Right atrium auricular region (tissue), 2 donors: ENCODE results near the gene AGBL5. TPM values are rescaled to one million over a fixed set of nuclear protein-coding genes. Genes with fewer than 3 reads are reported as not detected.
A peak's percentile ranks its signal among the peaks of the same experiment; 100 is the strongest.

Experiments
- DNase-seq: peaks from one replicate; pipeline ENCODE4 v3.0.0-alpha.2; 2019; ENCODE audit warnings: low spot score
- H3K27ac ChIP-seq, 2 donors: fragments of 200-600 bp; sonication (generic); 1 replicate in 1 of 2; 2 replicates in 1 of 2; pipeline ENCODE4 v1.5.1; 2016 to 2019
- H3K27me3 ChIP-seq, 2 donors: fragments of 200-600 bp; sonication (generic); one replicate each; pipeline versions ENCODE4 v1.5.1 to v1.6.0; 2017 to 2019
- H3K36me3 ChIP-seq: fragments of 200-600 bp; sonication (generic); one replicate; pipeline ENCODE4 v1.5.1; 2016
- H3K4me1 ChIP-seq, 2 donors: fragments of 200-600 bp; sonication (generic); one replicate each; pipeline versions ENCODE4 v1.5.1 to v1.6.0; 2017 to 2019
- H3K4me3 ChIP-seq, 2 donors: fragments of 200-600 bp; sonication (generic); 1 replicate in 1 of 2; 2 replicates in 1 of 2; pipeline ENCODE4 v1.5.1; 2017 to 2019; ENCODE audit warnings: mild to moderate bottlenecking in 1 of 2, moderate library complexity in 1 of 2
- H3K9me3 ChIP-seq, 2 donors: fragments of 200-600 bp; sonication (generic); one replicate each; pipeline ENCODE4 v1.5.1; 2019
- total RNA-seq, 2 donors: library from RNA; depleted of rRNA; stranded (reverse); fragments of >200 nt; gene quantifications; one replicate each; pipeline ENCODE4 v1.1.0, GENCODE V29; 2016
- TF ChIP-seq, protein P1 (sequence below), 2 donors: fragments of 200-600 bp; sonication (generic); IDR thresholded peaks; one replicate each; pipeline ENCODE4 v1.5.1; 2019; ENCODE audit warnings: antibody characterized with exemption in 2 of 2

AGBL5 gene
- total RNA-seq, 2 donors from 2014 or later, result 8.1 to 9.3 TPM

DNA sequence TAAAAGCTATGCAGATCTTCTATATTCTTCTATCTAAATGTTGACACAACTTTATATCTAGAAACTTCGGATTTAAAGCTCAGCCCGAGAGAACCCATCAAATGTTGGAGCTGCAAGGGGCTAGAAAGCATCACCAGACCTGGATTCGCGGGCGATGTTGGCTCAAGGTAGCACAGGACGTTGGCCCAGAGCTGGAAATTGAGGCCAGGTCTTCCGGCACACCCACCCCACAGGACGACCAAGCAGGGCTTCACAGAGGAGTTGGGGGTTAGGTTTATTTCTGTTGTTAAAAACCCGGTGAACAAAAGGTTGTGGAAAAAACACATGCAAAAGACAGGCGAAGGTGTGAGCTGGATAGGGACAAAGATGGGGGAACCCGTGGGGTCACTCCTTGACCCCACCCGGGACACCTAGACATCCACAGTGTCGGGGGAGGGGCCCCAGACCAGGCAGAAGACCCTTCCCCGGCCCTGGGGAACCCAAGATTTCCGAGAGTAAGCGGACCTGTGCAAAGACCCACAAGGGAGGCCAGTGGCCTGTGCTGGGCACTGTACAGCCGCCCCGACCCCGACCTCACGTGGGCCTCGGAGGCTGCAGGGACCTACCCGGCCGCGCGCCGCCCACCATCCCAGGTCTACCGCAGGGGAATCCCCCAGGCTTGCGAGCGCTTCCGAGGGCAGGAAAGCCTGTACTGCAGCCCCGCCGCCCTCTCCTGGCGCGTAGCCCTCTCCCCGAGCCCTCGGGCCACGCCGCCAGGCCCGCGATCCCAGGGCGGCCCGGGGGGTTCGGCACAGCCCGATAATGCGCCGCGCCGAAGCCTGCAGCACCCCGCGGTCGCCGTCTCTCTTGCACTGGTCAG is 1.8 kb upstream of the AGBL5 start:
- Histone ChIP-seq H3K4me3 (peak overlapping the region; percentile 98 to 99), H3K27me3 (no peaks in the 10 kb centered on the region), H3K4me1 (peaks cover 0 to 14% of the 10 kb centered on the region in 2 donors), H3K36me3 (peaks cover 4% of the 10 kb centered on the region), H3K27ac (peak overlapping the region; percentile 92 to 98), H3K9me3 (no peaks in the 10 kb centered on the region)
- TF ChIP-seq, protein P1, sequence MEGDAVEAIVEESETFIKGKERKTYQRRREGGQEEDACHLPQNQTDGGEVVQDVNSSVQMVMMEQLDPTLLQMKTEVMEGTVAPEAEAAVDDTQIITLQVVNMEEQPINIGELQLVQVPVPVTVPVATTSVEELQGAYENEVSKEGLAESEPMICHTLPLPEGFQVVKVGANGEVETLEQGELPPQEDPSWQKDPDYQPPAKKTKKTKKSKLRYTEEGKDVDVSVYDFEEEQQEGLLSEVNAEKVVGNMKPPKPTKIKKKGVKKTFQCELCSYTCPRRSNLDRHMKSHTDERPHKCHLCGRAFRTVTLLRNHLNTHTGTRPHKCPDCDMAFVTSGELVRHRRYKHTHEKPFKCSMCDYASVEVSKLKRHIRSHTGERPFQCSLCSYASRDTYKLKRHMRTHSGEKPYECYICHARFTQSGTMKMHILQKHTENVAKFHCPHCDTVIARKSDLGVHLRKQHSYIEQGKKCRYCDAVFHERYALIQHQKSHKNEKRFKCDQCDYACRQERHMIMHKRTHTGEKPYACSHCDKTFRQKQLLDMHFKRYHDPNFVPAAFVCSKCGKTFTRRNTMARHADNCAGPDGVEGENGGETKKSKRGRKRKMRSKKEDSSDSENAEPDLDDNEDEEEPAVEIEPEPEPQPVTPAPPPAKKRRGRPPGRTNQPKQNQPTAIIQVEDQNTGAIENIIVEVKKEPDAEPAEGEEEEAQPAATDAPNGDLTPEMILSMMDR (IDR thresholded peaks at IDR 0.05), result no peak
- peak; percentile 64 for DNase-seq

- TF ChIP-seq, protein P1 (IDR thresholded peaks at IDR 0.05), result peak; percentile 20 to 55
- peak; percentile 96 for DNase-seq
- Histone ChIP-seq H3K9me3 (no peaks in the 10 kb centered on the region), H3K27ac (peak overlapping the region; percentile 92 to 98), H3K4me3 (peak overlapping the region; percentile 98 to 99), H3K27me3 (no peaks in the 10 kb centered on the region), H3K4me1 (peaks cover 0 to 14% of the 10 kb centered on the region in 2 donors), H3K36me3 (peaks cover 10% of the 10 kb centered on the region)
Measured at GRCh38 chr2:27050281-27050995, 1.0 kb upstream of the AGBL5 start.

- peak overlapping the region; percentile 92 to 98 for H3K27ac ChIP-seq
- H3K9me3 ChIP-seq, result no peaks in the 10 kb centered on the region
- H3K4me1 ChIP-seq, result peaks cover 0 to 14% of the 10 kb centered on the region in 2 donors
- H3K27me3 ChIP-seq, result no peaks in the 10 kb centered on the region
- H3K4me3 ChIP-seq, result peak overlapping the region; percentile 98 to 99
- H3K36me3 ChIP-seq, result peaks cover 17% of the 10 kb centered on the region
- TF ChIP-seq, protein P1 (IDR thresholded peaks at IDR 0.05), result no peak
- DNase-seq, result no peak
Measured at GRCh38 chr2:27051902-27052645, 606 bp downstream of the AGBL5 start.

DNA sequence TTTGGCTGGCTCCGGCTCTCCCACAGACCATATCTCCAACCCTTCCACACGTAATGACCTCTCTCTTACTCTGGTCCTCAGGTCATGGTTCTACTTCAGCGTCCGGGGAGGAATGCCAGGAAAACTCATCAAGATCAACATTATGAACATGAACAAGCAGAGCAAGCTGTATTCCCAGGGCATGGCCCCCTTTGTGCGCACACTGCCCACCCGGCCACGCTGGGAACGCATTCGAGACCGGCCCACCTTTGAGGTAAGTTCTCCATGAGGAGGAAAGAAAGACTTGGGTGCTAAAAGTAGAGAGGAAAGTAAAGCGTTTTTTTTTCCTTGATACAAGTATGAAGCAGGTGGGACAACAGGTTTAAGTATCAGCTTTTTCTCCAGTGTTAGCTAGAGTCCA is 1.9 kb downstream of the AGBL5 start:
- no peaks in the 10 kb centered on the region for H3K9me3 ChIP-seq
- H3K27me3 ChIP-seq, result no peaks in the 10 kb centered on the region
- no peak for DNase-seq
- TF ChIP-seq, protein P1 (IDR thresholded peaks at IDR 0.05), result no peak
- peaks cover 17% of the 10 kb centered on the region for H3K36me3 ChIP-seq
- no peak overlapping the region for H3K4me3 ChIP-seq
- H3K4me1 ChIP-seq, result peaks cover 0 to 14% of the 10 kb centered on the region in 2 donors
- no peak overlapping the region for H3K27ac ChIP-seq

- Histone ChIP-seq H3K4me3 (no peak overlapping the region), H3K36me3 (peaks cover 17% of the 10 kb centered on the region), H3K27me3 (no peaks in the 10 kb centered on the region), H3K4me1 (peaks cover 0 to 14% of the 10 kb centered on the region in 2 donors), H3K9me3 (no peaks in the 10 kb centered on the region), H3K27ac (no peak overlapping the region)
- TF ChIP-seq, protein P1 (IDR thresholded peaks at IDR 0.05), result no peak
- DNase-seq, result no peak
Measured at GRCh38 chr2:27053776-27054175, 2.3 kb downstream of the AGBL5 start.
